Testis (tissue), 2 donors: ENCODE results near the gene TMEM178B.

ENCODE experiments used
- CTCF ChIP-seq, 3 experiments: fragments of 450-650 bp in 2 of 3; fragments of 200-600 bp in 1 of 3; sonication (generic) in 1 of 3; IDR thresholded peaks; one replicate each; pipeline ENCODE4 v1.5.1; 2016 to 2019; ENCODE audit warnings: antibody characterized with exemption in 3 of 3, mild to moderate bottlenecking in 2 of 3, moderate library complexity in 1 of 3
- POLR2A ChIP-seq: fragments of 450-650 bp; IDR thresholded peaks from one replicate; pipeline ENCODE4 v1.6.1; 2017; ENCODE audit warnings: antibody characterized with exemption, mild to moderate bottlenecking, moderate library complexity

GRCh38 chr7:141389140-141389796 lies 315.4 kb downstream of the TMEM178B start:
- no peak for TF ChIP-seq CTCF (IDR thresholded peaks at IDR 0.05)
- no peak for TF ChIP-seq POLR2A
